H9 (cell line): Measurements from ENCODE around the gene SSTR1. TPM values are rescaled to one million over a fixed set of nuclear protein-coding genes. Genes with fewer than 3 reads are reported as not detected.

Source experiments
- DNase-seq: peaks from one replicate; pipeline ENCODE4 v3.0.0-alpha.2; 2017
- H2AFZ ChIP-seq: one replicate; pipeline ENCODE4 v1.6.1; 2013; ENCODE audit warnings: mild to moderate bottlenecking, low read length, control low read depth, moderate library complexity
- H2AK5ac ChIP-seq: 2 replicates; pipeline ENCODE4 v1.6.1; 2013; ENCODE audit warnings: low read length, control low read depth, mixed read lengths; ENCODE audit not compliant: insufficient read length
- H2BK120ac ChIP-seq: one replicate; pipeline ENCODE4 v1.6.1; 2013; ENCODE audit warnings: low read depth, mild to moderate bottlenecking, low read length, control low read depth, inconsistent platforms; ENCODE audit not compliant: poor library complexity, severe bottlenecking
- H2BK12ac ChIP-seq: 2 replicates; pipeline ENCODE4 v1.6.1; 2013; ENCODE audit warnings: low read length, control low read depth, mixed read lengths, low read depth; ENCODE audit not compliant: insufficient read length
- H2BK15ac ChIP-seq: 2 replicates; pipeline ENCODE4 v1.6.1; 2013; ENCODE audit warnings: low read depth, low read length, control low read depth
- H2BK20ac ChIP-seq: one replicate; pipeline ENCODE4 v1.6.1; 2013; ENCODE audit warnings: low read depth, mild to moderate bottlenecking, low read length, control low read depth, inconsistent platforms; ENCODE audit not compliant: poor library complexity, severe bottlenecking
- H2BK5ac ChIP-seq: 2 replicates; pipeline ENCODE4 v1.6.1; 2013; ENCODE audit warnings: low read length, control low read depth, mixed read lengths; ENCODE audit not compliant: insufficient read length
- H3K14ac ChIP-seq: 2 replicates; pipeline ENCODE4 v1.6.1; 2013; ENCODE audit warnings: low read length, control low read depth; ENCODE audit not compliant: insufficient read depth
- H3K18ac ChIP-seq: 2 replicates; pipeline ENCODE4 v1.6.1; 2013; ENCODE audit warnings: low read depth, mild to moderate bottlenecking, mixed read lengths, low read length, control low read depth; ENCODE audit not compliant: insufficient read length
- H3K23ac ChIP-seq: 2 replicates; pipeline ENCODE4 v1.6.1; 2013; ENCODE audit warnings: low read length, control low read depth, mixed read lengths, low read depth; ENCODE audit not compliant: insufficient read length
- H3K23me2 ChIP-seq: 2 replicates; pipeline ENCODE4 v1.6.1; 2013; ENCODE audit warnings: low read depth, mild to moderate bottlenecking, mixed read lengths, low read length, control low read depth; ENCODE audit not compliant: insufficient read length, poor library complexity, severe bottlenecking
- H3K27ac ChIP-seq: 2 replicates; pipeline ENCODE4 v1.5.1; 2013; ENCODE audit warnings: low read length, control low read depth, mixed read lengths, low read depth; ENCODE audit not compliant: insufficient read length
- H3K27me3 ChIP-seq: 2 replicates; pipeline ENCODE4 v1.6.1; 2013; ENCODE audit warnings: low read length, control low read depth, inconsistent platforms; ENCODE audit not compliant: insufficient read depth
- H3K4ac ChIP-seq: 2 replicates; pipeline ENCODE4 v1.6.1; 2013; ENCODE audit warnings: low read depth, mild to moderate bottlenecking, control low read depth, inconsistent platforms, low read length, moderate library complexity
- H3K4me1 ChIP-seq: 2 replicates; pipeline ENCODE4 v1.6.1; 2013; ENCODE audit warnings: low read length, control low read depth, inconsistent platforms; ENCODE audit not compliant: insufficient read depth
- H3K4me2 ChIP-seq: 2 replicates; pipeline ENCODE4 v1.6.1; 2013; ENCODE audit warnings: low read length, control low read depth, mixed read lengths; ENCODE audit not compliant: insufficient read length, insufficient read depth
- H3K56ac ChIP-seq: 2 replicates; pipeline ENCODE4 v1.6.1; 2013; ENCODE audit warnings: low read depth, mild to moderate bottlenecking, mixed read lengths, low read length, control low read depth; ENCODE audit not compliant: insufficient read length
- H3K79me1 ChIP-seq: 2 replicates; pipeline ENCODE4 v1.6.1; 2013; ENCODE audit warnings: low read depth, mild to moderate bottlenecking, moderate library complexity, low read length, control low read depth, inconsistent platforms; ENCODE audit not compliant: insufficient read depth, poor library complexity, severe bottlenecking
- H3K79me2 ChIP-seq: 2 replicates; pipeline ENCODE4 v1.6.1; 2013; ENCODE audit warnings: low read length, control low read depth, inconsistent platforms; ENCODE audit not compliant: insufficient read depth
- H3K9ac ChIP-seq: 2 replicates; pipeline ENCODE4 v1.6.1; 2013; ENCODE audit warnings: low read length, control low read depth, mixed read lengths; ENCODE audit not compliant: insufficient read length; ENCODE audit errors: extremely low read depth
- H3K9me3 ChIP-seq: one replicate; pipeline ENCODE4 v1.6.1; 2013; ENCODE audit warnings: low read depth, low read length, inconsistent platforms; ENCODE audit not compliant: control insufficient read depth
- H3T11ph ChIP-seq: one replicate; pipeline ENCODE4 v1.6.1; 2013; ENCODE audit warnings: mild to moderate bottlenecking, low read length, control low read depth, inconsistent platforms
- H4K20me1 ChIP-seq: one replicate; pipeline ENCODE4 v1.6.1; 2013; ENCODE audit not compliant: control insufficient read depth, insufficient read length, insufficient read depth
- H4K5ac ChIP-seq: 2 replicates; pipeline ENCODE4 v1.6.1; 2013; ENCODE audit warnings: low read depth, mild to moderate bottlenecking, mixed read lengths, low read length, control low read depth; ENCODE audit not compliant: insufficient read length
- H4K8ac ChIP-seq: replicated peaks from 2 replicates; pipeline ENCODE4 v1.6.1; 2013; ENCODE audit warnings: low read length, control low read depth, mixed read lengths, low read depth; ENCODE audit not compliant: insufficient read length
- H4K91ac ChIP-seq: 2 replicates; pipeline ENCODE4 v1.6.1; 2013; ENCODE audit warnings: low read depth, mild to moderate bottlenecking, moderate library complexity, mixed read lengths, low read length, control low read depth; ENCODE audit not compliant: insufficient read length
- H3K27ac Mint-ChIP-seq, 3 experiments: 2 replicates in 2 of 3; 3 replicates in 1 of 3; pipeline ENCODE4 v1.8.0; 2020 to 2021; ENCODE audit warnings: mixed read lengths in 3 of 3, mild to moderate bottlenecking in 1 of 3, moderate library complexity in 1 of 3
- H3K27me3 Mint-ChIP-seq: 2 replicates; pipeline ENCODE4 v1.8.0; 2021; ENCODE audit warnings: low read depth, mild to moderate bottlenecking, moderate library complexity, mixed read lengths
- H3K36me3 Mint-ChIP-seq, 3 experiments: 2 replicates in 2 of 3; 3 replicates in 1 of 3; pipeline ENCODE4 v1.8.0; 2020 to 2021; ENCODE audit warnings: low read depth in 3 of 3, mixed read lengths in 3 of 3; ENCODE audit not compliant: insufficient read depth in 1 of 3
- H3K4me1 Mint-ChIP-seq, 2 experiments: 2 replicates each; pipeline ENCODE4 v1.8.0; 2020; ENCODE audit warnings: mixed read lengths in 2 of 2
- H3K4me3 Mint-ChIP-seq, 2 experiments: 2 replicates in 1 of 2; 3 replicates in 1 of 2; pipeline ENCODE4 v1.8.0; 2020 to 2021; ENCODE audit warnings: mild to moderate bottlenecking in 2 of 2, mixed read lengths in 2 of 2, moderate library complexity in 1 of 2
- H3K9me3 Mint-ChIP-seq, 2 experiments: 2 replicates in 1 of 2; 3 replicates in 1 of 2; pipeline ENCODE4 v1.8.0; 2020; ENCODE audit warnings: mild to moderate bottlenecking in 2 of 2, mixed read lengths in 2 of 2, moderate library complexity in 1 of 2
- CTCF ChIP-seq: fragments of 200-600 bp; sonication (generic); conservative IDR thresholded peaks from 3 replicates; pipeline ENCODE4 v1.8.0; 2021; ENCODE audit warnings: antibody characterized with exemption, mild to moderate bottlenecking
- total RNA-seq: library from RNA; stranded (reverse); gene quantifications from 2 replicates; pipeline ENCODE4 v1.2.1, GENCODE V29; 2021

Gene SSTR1
- total RNA-seq, 1 experiment from 2014 or later: 0.98 TPM

- Histone ChIP-seq H2BK15ac (no peak overlapping the region), H3K4ac (no peak overlapping the region), H3K27ac (no peak overlapping the region), H2BK5ac (no peak overlapping the region), H3K27me3 (no peaks in the 10 kb centered on the region), H2BK12ac (no peak overlapping the region), H3K23me2 (no peaks in the 10 kb centered on the region), H3K56ac (no peak overlapping the region), H4K20me1 (no peaks in the 10 kb centered on the region), H3T11ph (no peak overlapping the region), H3K14ac (no peak overlapping the region), H3K9me3 (no peaks in the 10 kb centered on the region), H3K4me1 (peaks cover 3% of the 10 kb centered on the region; the same call in 1 of the 2 replicates), H3K79me2 (no peaks in the 10 kb centered on the region), H2AK5ac (no peak overlapping the region), H4K5ac (no peak overlapping the region), H3K4me2 (no peak overlapping the region), H3K79me1 (no peaks in the 10 kb centered on the region), H4K91ac (no peak overlapping the region), H2AFZ (no peak overlapping the region), H4K8ac (no peak overlapping the region), H3K23ac (no peak overlapping the region), H2BK20ac (no peak overlapping the region), H3K9ac (no peak overlapping the region), H2BK120ac (no peak overlapping the region), H3K18ac (no peak overlapping the region)
- H3K27ac Mint-ChIP-seq: no peak overlapping the region
- H3K36me3 Mint-ChIP-seq: no peaks in the 10 kb centered on the region
- no peak for TF ChIP-seq CTCF
- H3K4me1 Mint-ChIP-seq: peaks cover 16 to 21% of the 10 kb centered on the region in 2 experiments
- no peak for DNase-seq
- peaks cover 34% of the 10 kb centered on the region for H3K27me3 Mint-ChIP-seq
- peaks cover 0 to 4% of the 10 kb centered on the region in 2 experiments; a peak in 1 of 5 replicates for H3K9me3 Mint-ChIP-seq
- no peak overlapping the region for H3K4me3 Mint-ChIP-seq
Measured at GRCh38 chr14:38224338-38224737, 16.6 kb downstream of the SSTR1 start.
